Chondrocyte (in vitro differentiated cells): ENCODE results near the gene LIPI. TPM values are rescaled to one million over a fixed set of nuclear protein-coding genes. Genes with fewer than 3 reads are reported as not detected.
A peak's percentile ranks its signal among the peaks of the same experiment; 100 is the strongest.

ENCODE experiments used
- DNase-seq: peaks from one replicate; pipeline ENCODE4 v3.0.0; 2021; ENCODE audit warnings: mixed read lengths, low spot score
- H3K27ac Mint-ChIP-seq: one replicate; pipeline ENCODE4 v1.8.0; 2021; ENCODE audit warnings: mild to moderate bottlenecking, moderate library complexity, mixed read lengths; ENCODE audit not compliant: unreplicated experiment
- H3K27me3 Mint-ChIP-seq: 2 replicates; pipeline ENCODE4 v1.8.0; 2021; ENCODE audit warnings: low read depth, mixed read lengths
- H3K36me3 Mint-ChIP-seq: 2 replicates; pipeline ENCODE4 v1.8.0; 2021; ENCODE audit warnings: low read depth, mixed read lengths
- H3K4me1 Mint-ChIP-seq: 2 replicates; pipeline ENCODE4 v1.8.0; 2021; ENCODE audit warnings: low read depth, mild to moderate bottlenecking, mixed read lengths
- H3K4me3 Mint-ChIP-seq: one replicate; pipeline ENCODE4 v1.8.0; 2021; ENCODE audit warnings: mild to moderate bottlenecking, moderate library complexity, mixed read lengths; ENCODE audit not compliant: unreplicated experiment
- H3K9me3 Mint-ChIP-seq: 2 replicates; pipeline ENCODE4 v1.8.0; 2021; ENCODE audit warnings: low read depth, mixed read lengths
- CTCF ChIP-seq: fragments of 200-600 bp; sonication (generic); IDR thresholded peaks from 2 replicates; pipeline ENCODE4 v1.5.0; 2021; ENCODE audit warnings: antibody characterized with exemption, mild to moderate bottlenecking, moderate library complexity
- total RNA-seq: library from RNA; stranded (reverse); gene quantifications from 3 replicates; pipeline ENCODE4 v1.2.1, GENCODE V29; 2021

LIPI gene
- total RNA-seq, 1 donor from 2014 or later = not detected

- TF ChIP-seq CTCF = no peak
- H3K27ac Mint-ChIP-seq = no peak overlapping the region
- no peaks in the 10 kb centered on the region for H3K36me3 Mint-ChIP-seq
Measured at GRCh38 chr21:14080764-14081096, 130.0 kb downstream of the LIPI start.

DNA sequence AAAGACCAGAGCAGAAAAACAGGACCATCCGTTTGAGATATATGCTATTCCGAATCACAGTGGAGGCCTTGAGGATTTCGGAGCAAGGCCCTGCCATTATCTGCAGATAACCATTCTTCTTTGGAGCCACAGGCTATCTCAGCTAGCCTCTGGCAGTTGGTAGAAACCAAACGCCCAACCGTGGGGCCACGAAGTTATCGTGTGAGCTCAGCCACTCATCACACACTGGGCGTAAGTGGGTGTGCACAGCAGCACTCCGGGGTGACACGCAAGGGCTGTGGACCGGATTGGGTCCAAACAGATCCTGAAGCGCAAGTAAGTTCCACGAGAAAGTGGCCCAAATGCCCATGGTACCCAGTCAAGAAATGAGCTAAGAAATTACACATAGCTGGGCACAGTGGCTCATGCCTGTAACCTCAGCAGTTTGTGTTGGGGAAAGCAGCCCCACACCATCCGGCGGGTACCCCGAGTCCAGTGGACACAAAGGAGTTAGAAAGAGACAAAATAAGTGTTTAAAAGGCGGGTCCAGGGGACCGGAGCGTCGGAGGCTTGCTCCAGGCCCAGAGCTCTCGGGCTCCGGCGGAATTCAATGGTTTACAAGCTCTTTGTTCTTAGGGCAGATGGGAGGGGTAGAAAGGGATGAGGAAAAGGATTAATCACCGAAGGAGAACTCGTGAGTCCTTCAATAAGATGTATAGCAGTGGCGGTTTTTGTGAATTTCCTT is 130.6 kb downstream of the LIPI start:
- no peaks in the 10 kb centered on the region for H3K4me1 Mint-ChIP-seq
- no peak for TF ChIP-seq CTCF
- H3K9me3 Mint-ChIP-seq = peaks cover 27% of the 10 kb centered on the region
- no peak overlapping the region for H3K4me3 Mint-ChIP-seq
- no peak overlapping the region for H3K27ac Mint-ChIP-seq
- no peaks in the 10 kb centered on the region for H3K36me3 Mint-ChIP-seq
- DNase-seq = peak; percentile 84
- no peaks in the 10 kb centered on the region for H3K27me3 Mint-ChIP-seq

More at GRCh38 chr21:14080764-14081096, 130.0 kb downstream of the LIPI start:
- no peaks in the 10 kb centered on the region for H3K4me1 Mint-ChIP-seq
- no peak overlapping the region for H3K4me3 Mint-ChIP-seq
- peaks cover 27% of the 10 kb centered on the region for H3K9me3 Mint-ChIP-seq
- H3K27me3 Mint-ChIP-seq = no peaks in the 10 kb centered on the region
- DNase-seq = peak; percentile 15

DNA sequence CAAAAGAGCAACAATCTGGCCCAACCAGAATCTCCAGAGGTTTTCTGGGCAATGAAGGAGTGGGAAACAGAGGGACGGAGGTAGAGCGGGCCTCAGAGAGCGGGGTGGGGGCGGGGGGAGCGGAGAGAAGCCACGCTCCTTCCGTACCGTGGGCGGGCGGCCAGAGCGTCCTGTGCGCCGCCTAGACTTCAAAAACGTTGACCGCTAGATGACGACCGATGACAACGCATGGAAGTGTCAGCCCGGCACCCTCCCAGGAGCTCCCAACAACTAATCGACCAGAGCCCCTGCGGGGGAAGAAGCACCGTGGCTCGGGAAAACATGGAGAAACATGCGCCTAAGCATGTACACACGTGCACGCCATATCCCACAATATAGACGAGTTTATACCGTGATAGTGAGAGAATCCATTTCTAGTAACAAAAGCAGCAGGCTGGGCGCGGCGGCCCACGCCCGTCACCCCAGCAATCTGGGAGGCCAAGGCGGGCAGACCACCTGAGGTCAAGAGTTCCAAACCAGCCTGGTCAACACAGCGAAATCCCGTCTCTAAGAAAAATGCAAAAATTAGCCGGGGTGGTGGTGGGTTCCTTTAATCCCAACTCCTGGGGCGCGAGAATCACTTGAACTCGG is 131.9 kb downstream of the LIPI start:
- Mint-ChIP-seq H3K27me3 (no peaks in the 10 kb centered on the region), H3K4me3 (no peak overlapping the region), H3K4me1 (no peaks in the 10 kb centered on the region), H3K36me3 (no peaks in the 10 kb centered on the region), H3K27ac (no peak overlapping the region), H3K9me3 (peaks cover 31% of the 10 kb centered on the region)
- TF ChIP-seq CTCF = no peak
- peak; percentile 58 for DNase-seq

- peaks cover 26% of the 10 kb centered on the region for H3K9me3 Mint-ChIP-seq
- H3K4me3 Mint-ChIP-seq = no peak overlapping the region
Measured at GRCh38 chr21:14076143-14076806, 134.5 kb downstream of the LIPI start.

More at GRCh38 chr21:14076143-14076806, 134.5 kb downstream of the LIPI start:
- Mint-ChIP-seq H3K36me3 (no peaks in the 10 kb centered on the region), H3K27ac (no peak overlapping the region), H3K4me1 (no peaks in the 10 kb centered on the region), H3K27me3 (no peaks in the 10 kb centered on the region)
- no peak for TF ChIP-seq CTCF
- DNase-seq = no peak
